Measurements from ENCODE around the gene KDM4C. TPM values are rescaled to one million over a fixed set of nuclear protein-coding genes. Genes with fewer than 3 reads are reported as not detected.

Gene KDM4C
- total RNA-seq, 2 donors from 2014 or later = 12.8 to 31.5 TPM

DNA sequence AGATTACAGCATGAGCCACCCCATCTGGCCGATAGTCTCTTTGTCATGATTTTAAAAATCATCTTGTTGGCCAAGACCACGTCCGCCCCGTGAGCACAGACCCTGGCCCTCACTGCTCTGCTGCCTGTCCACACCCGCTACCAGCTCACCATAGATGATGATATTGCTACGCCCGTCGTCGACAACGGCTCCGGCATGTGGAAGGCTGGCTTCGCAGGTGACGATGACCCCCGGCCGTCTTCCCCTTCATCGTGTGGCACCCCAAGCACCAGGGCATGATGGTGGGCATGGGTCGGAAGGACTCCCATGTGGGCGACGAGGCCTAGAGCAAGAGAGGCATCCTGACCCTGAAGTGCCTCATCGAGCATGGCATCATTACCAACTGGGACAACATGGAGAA lies 76.5 kb downstream of the KDM4C start:
- WGBS, 2 experiments (ENCODE audit: insufficient coverage in 1 of 2, insufficient read length in 1 of 2) = 97 to 98% methylated on average over 17 to 20 of the region's 20 CpGs
- Mint-ChIP-seq H3K27ac (no peak overlapping the region), H3K36me3 (ENCODE audit: low read depth) (peaks cover 40% of the 10 kb centered on the region), H3K4me3 (no peak overlapping the region), H3K9me3 (peaks cover 14% of the 10 kb centered on the region), H3K4me1 (peaks cover under 1% of the 10 kb centered on the region), H3K27me3 (ENCODE audit: insufficient read depth) (no peaks in the 10 kb centered on the region)
- Histone ChIP-seq H3K27me3 (ENCODE audit: control insufficient read depth, insufficient read depth, low read length, poor library complexity, severe bottlenecking) (no peaks in the 10 kb centered on the region), H3K27ac (ENCODE audit: low read depth, low read length) (no peak overlapping the region), H3K36me3 (ENCODE audit: control insufficient read depth, insufficient read depth, low read length) (peaks cover 40% of the 10 kb centered on the region), H3K4me1 (ENCODE audit: control insufficient read depth, insufficient read depth, low read length) (peaks cover 3% of the 10 kb centered on the region), H3K9me3 (ENCODE audit: control insufficient read depth, low read length) (peaks cover 12% of the 10 kb centered on the region), H3K4me3 (ENCODE audit: low read length) (no peak overlapping the region), H3K9ac (ENCODE audit: extremely low read depth, low read length, poor library complexity, severe bottlenecking) (no peak overlapping the region)
- TF ChIP-seq, protein P1, sequence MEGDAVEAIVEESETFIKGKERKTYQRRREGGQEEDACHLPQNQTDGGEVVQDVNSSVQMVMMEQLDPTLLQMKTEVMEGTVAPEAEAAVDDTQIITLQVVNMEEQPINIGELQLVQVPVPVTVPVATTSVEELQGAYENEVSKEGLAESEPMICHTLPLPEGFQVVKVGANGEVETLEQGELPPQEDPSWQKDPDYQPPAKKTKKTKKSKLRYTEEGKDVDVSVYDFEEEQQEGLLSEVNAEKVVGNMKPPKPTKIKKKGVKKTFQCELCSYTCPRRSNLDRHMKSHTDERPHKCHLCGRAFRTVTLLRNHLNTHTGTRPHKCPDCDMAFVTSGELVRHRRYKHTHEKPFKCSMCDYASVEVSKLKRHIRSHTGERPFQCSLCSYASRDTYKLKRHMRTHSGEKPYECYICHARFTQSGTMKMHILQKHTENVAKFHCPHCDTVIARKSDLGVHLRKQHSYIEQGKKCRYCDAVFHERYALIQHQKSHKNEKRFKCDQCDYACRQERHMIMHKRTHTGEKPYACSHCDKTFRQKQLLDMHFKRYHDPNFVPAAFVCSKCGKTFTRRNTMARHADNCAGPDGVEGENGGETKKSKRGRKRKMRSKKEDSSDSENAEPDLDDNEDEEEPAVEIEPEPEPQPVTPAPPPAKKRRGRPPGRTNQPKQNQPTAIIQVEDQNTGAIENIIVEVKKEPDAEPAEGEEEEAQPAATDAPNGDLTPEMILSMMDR (conservative IDR thresholded peaks at IDR 0.05) = no peak
- no peak for DNase-seq

DNA sequence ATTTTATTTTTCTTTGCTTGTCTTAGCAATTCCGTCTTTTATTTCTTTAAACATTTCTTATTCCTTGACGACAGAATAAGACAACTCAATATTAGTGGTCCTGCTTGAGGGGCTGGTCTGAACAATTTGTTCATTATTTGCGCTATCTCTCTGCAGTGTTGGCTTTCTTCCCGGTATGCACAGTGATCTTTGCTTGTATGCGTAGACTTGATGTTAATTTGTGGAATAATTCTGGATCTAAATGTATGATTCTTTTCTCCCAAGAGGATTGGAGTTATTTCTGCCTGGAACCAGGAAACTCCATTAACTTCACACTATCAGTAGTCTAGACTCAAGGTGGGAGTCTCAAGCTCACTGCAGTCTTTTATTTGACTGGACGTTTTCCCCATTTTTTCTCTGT lies 80.4 kb downstream of the KDM4C start:
- TF ChIP-seq, protein P1 (conservative IDR thresholded peaks at IDR 0.05) = no peak
- Mint-ChIP-seq H3K36me3 (ENCODE audit: low read depth) (peaks cover 26% of the 10 kb centered on the region), H3K27me3 (ENCODE audit: insufficient read depth) (no peaks in the 10 kb centered on the region), H3K4me3 (no peak overlapping the region), H3K4me1 (no peaks in the 10 kb centered on the region), H3K27ac (no peak overlapping the region), H3K9me3 (peaks cover 1% of the 10 kb centered on the region)
- Histone ChIP-seq H3K9me3 (ENCODE audit: control insufficient read depth, low read length) (no peaks in the 10 kb centered on the region), H3K27me3 (ENCODE audit: control insufficient read depth, insufficient read depth, low read length, poor library complexity, severe bottlenecking) (no peaks in the 10 kb centered on the region), H3K9ac (ENCODE audit: extremely low read depth, low read length, poor library complexity, severe bottlenecking) (no peak overlapping the region), H3K27ac (ENCODE audit: low read depth, low read length) (no peak overlapping the region), H3K4me1 (ENCODE audit: control insufficient read depth, insufficient read depth, low read length) (no peaks in the 10 kb centered on the region), H3K36me3 (ENCODE audit: control insufficient read depth, insufficient read depth, low read length) (peaks cover 20% of the 10 kb centered on the region), H3K4me3 (ENCODE audit: low read length) (no peak overlapping the region)
- no peak for DNase-seq
- WGBS, 2 experiments (ENCODE audit: insufficient coverage in 1 of 2, insufficient read length in 1 of 2) = 85% methylated on average over 4 to 6 of the region's 6 CpGs

DNA sequence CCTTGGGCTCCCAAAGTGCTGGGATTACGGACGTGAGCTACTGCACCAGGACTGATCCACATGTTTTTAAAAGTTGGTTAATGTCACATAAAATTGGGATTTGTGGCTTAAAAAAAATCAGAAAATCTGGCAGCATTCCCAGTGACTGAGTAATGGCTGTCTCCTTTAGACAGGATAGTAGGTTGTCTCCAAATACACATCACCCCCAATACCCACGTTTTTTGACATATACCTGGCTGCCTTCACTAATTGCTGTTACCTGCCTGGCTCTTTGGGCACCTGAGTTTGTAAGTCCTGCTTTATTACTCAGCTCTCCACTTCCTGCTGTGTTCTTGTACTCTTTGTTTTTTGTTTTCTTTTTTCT lies 84.8 kb downstream of the KDM4C start:
- WGBS, 2 experiments (ENCODE audit: insufficient coverage in 1 of 2, insufficient read length in 1 of 2) = 75 to 90% methylated on average over 3 of the region's 3 CpGs
- Histone ChIP-seq H3K36me3 (ENCODE audit: control insufficient read depth, insufficient read depth, low read length) (peaks cover 4% of the 10 kb centered on the region), H3K4me3 (ENCODE audit: low read length) (no peak overlapping the region), H3K27me3 (ENCODE audit: control insufficient read depth, insufficient read depth, low read length, poor library complexity, severe bottlenecking) (no peaks in the 10 kb centered on the region), H3K9me3 (ENCODE audit: control insufficient read depth, low read length) (no peaks in the 10 kb centered on the region), H3K27ac (ENCODE audit: low read depth, low read length) (no peak overlapping the region), H3K4me1 (ENCODE audit: control insufficient read depth, insufficient read depth, low read length) (no peaks in the 10 kb centered on the region), H3K9ac (ENCODE audit: extremely low read depth, low read length, poor library complexity, severe bottlenecking) (no peak overlapping the region)
- no peak overlapping the region for H3K4me3 Mint-ChIP-seq
- DNase-seq = peak; percentile 22
- no peaks in the 10 kb centered on the region for H3K27me3 Mint-ChIP-seq (ENCODE audit: insufficient read depth)
- H3K4me1 Mint-ChIP-seq = peaks cover 10% of the 10 kb centered on the region
- TF ChIP-seq, protein P1 (conservative IDR thresholded peaks at IDR 0.05) = no peak
- no peaks in the 10 kb centered on the region for H3K9me3 Mint-ChIP-seq
- H3K27ac Mint-ChIP-seq = no peak overlapping the region
- H3K36me3 Mint-ChIP-seq (ENCODE audit: low read depth) = no peaks in the 10 kb centered on the region

Data from endodermal cell (in vitro differentiated cells).